HG03457 (cell line): ENCODE measurements around the gene SYK.

ENCODE experiments used
- ATAC-seq: cut with Tn5 transposase; IDR thresholded peaks from one replicate; pipeline ENCODE4 v1.9.1; 2021; ENCODE audit warnings: moderate number of reproducible peaks; ENCODE audit not compliant: unreplicated experiment

SYK gene

DNA sequence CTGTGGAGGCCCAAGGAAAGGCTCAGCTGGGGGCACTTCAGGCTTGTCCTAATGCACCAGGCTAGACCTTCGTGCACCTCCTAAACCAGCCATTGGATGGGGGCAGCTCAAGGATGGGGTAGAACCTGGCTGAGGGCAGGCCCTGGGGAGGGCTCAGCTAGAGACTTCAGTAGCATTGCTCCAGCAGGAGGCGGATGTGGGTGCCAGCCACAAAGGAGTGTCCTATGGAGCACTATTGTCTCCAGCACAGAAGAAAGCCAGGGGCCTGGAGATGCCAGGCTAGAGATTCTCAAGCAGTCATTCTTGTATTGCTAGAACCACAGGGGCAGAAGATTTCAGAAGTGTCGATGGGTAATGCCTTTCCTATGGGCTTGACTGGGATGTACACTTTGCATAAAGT lies 131.8 kb downstream of the SYK start:
- ATAC-seq = no peak

DNA sequence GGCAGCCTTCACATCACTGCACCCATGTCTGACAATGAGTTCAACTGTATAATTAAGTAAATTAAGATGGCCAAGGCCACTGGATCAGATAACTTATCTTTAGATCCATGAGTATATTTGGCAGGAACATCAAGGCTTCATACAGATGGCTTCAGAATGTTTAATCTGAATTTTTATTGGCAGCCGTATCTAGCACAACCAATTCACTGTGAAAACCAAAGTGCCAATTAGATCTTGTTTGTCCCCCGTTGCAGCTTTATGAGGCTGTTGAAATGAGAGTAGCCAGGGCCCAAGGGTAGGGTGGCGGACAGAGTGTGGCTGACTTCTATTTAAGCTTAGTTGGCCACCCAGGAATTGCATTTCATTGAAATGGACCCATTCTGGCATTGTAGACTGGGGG lies 137.7 kb downstream of the SYK start:
- ATAC-seq = no peak

GRCh38 chr9:90940280-90940679 lies 138.7 kb downstream of the SYK start:
- no peak for ATAC-seq

- no peak for ATAC-seq
Observed at GRCh38 chr9:90941661-90942060, 140.0 kb downstream of the SYK start.

- ATAC-seq = no peak
Observed at GRCh38 chr9:90942555-90942954, 140.9 kb downstream of the SYK start.

DNA sequence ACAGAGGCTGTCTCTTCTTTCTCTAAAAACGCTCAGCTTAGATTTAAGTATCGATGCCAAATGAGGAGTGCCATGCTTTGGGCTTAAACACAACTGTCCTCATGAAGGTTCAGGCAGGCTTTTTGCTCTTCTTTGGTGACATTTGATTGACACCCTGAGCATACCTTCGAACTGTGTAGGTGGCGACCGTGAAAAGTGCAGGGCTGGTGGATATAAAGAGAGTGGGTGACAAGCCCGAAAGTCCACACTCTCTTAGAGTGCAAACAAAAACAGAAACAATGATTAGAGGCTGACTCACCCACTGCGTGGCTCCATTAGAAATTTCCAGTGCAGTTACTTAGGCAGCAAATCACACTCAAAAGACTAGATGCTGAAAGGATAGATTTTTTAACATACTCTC lies 141.7 kb downstream of the SYK start:
- ATAC-seq = no peak

DNA sequence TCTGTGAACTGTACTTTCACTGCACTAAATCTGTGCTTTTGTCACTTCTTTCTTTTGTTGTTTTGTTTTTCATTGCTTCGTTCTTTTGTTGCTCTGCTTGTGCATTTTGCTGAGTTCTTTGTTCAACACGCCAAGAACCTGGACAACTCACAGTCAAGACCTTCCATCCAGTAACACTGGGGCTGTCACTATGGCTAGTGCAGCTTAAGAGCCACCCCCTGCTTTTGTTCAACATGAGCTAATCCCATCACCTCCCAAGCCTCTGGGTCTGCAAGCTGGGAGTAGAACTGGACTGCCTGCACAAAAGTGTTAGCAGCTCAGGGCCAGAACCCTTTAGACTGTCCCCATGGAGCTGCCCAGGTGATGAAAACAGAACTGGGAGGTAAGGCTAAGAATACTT lies 143.7 kb downstream of the SYK start:
- ATAC-seq = no peak

GRCh38 chr9:90946982-90947381 lies 145.4 kb downstream of the SYK start:
- no peak for ATAC-seq
